Stomach (tissue), 9 donors: ENCODE results near the gene PRUNE2. TPM values are rescaled to one million over a fixed set of nuclear protein-coding genes. Genes with fewer than 3 reads are reported as not detected.
"Not testable (repeated sequence)": the region's sequence is repeated elsewhere in the genome, so short reads cannot be mapped to it uniquely, and the experiment has no call there.

ENCODE experiments used
- DNase-seq, 2 donors: peaks; one replicate each; pipeline versions ENCODE4 v3.0.0 to v3.0.0-alpha.2; 2013 to 2019
- H3K27ac ChIP-seq, 5 donors: fragments of 200-600 bp in 4 of 5; sonication (generic) in 4 of 5; one replicate each; pipeline ENCODE4 v1.5.1; 2013 to 2019; ENCODE audit warnings: mild to moderate bottlenecking in 1 of 5, moderate library complexity in 1 of 5
- H3K27me3 ChIP-seq, 3 donors: fragments of 200-600 bp; sonication (generic); one replicate each; pipeline ENCODE4 v1.5.1; 2017 to 2019; ENCODE audit warnings: mixed run types in 1 of 3
- H3K36me3 ChIP-seq, 4 donors: fragments of 200-600 bp; sonication (generic); 1 replicate in 3 of 4; 2 replicates in 1 of 4; pipeline ENCODE4 v1.5.1; 2016 to 2019
- H3K4me1 ChIP-seq, 4 donors: fragments of 200-600 bp; sonication (generic); one replicate each; pipeline ENCODE4 v1.5.1; 2016 to 2019
- H3K4me3 ChIP-seq, 4 donors: fragments of 200-600 bp; sonication (generic) in 3 of 4; one replicate each; pipeline ENCODE4 v1.5.1; 2016 to 2019; ENCODE audit warnings: mild to moderate bottlenecking in 1 of 4
- H3K9me3 ChIP-seq, 4 donors: fragments of 200-600 bp; sonication (generic); one replicate each; pipeline ENCODE4 v1.5.1; 2016 to 2019
- EP300 ChIP-seq: sonication (generic); formaldehyde crosslinking; IDR thresholded peaks from one replicate; pipeline ENCODE4 v1.6.1; 2017; ENCODE audit warnings: antibody characterized with exemption
- POLR2A ChIP-seq, 4 donors: fragments of 450-650 bp; IDR thresholded peaks; one replicate each; pipeline ENCODE4 v1.6.1; 2016; ENCODE audit warnings: antibody characterized with exemption in 4 of 4, control low read depth in 2 of 4, mild to moderate bottlenecking in 1 of 4, moderate library complexity in 1 of 4
- POLR2AphosphoS5 ChIP-seq, 3 donors: sonication (generic); formaldehyde crosslinking; IDR thresholded peaks; one replicate each; pipeline ENCODE4 v1.6.1; 2016; ENCODE audit warnings: antibody characterized with exemption in 3 of 3
- WGBS, 5 donors: extraction: QIAGEN DNeasy Blood & Tissue Kit in 3 of 5; methylation state at CpG; one replicate each; pipeline versions ENCODE4 v1.1.5 to v1.1.7; 2013 to 2018; 5-methylcytosine and 5-hydroxymethylcytosine counted together
- intact Hi-C: fragments of 100-400 bp; cut with DNase I; formaldehyde crosslinking; loops from one replicate; pipeline ENCODE4 v1.15.1; 2023; ENCODE audit warnings: low total_unique reads
- polyA plus RNA-seq, 3 donors: library from polyadenylated mRNA; stranded (reverse); fragments of 200-250 nt; gene quantifications; one replicate each; pipeline ENCODE4 v1.2.3, GENCODE V29; 2013
- total RNA-seq, 5 donors: library from RNA; depleted of rRNA; stranded (reverse); fragments of >200 nt; gene quantifications; one replicate each; pipeline versions ENCODE4 v1.1.0 to v1.2.3, GENCODE V29; 2014 to 2016
- TF ChIP-seq, protein P1 (sequence below), 7 experiments: fragments of 450-650 bp in 4 of 7; fragments of 200-600 bp in 3 of 7; sonication (generic) in 3 of 7; IDR thresholded peaks; one replicate each; pipeline ENCODE4 v1.5.1; 2016 to 2019; ENCODE audit warnings: antibody characterized with exemption in 7 of 7, control low read depth in 2 of 7, mild to moderate bottlenecking in 1 of 7
- donor health status: healthy with polysubstance abuse.
- donor health status: Bipolar disorder and iron deficiency.
- donor health status: healthy.

Gene PRUNE2
- total and polyA plus RNA-seq, 8 donors, result 2.6 to 311 (median 75.4) TPM

DNA sequence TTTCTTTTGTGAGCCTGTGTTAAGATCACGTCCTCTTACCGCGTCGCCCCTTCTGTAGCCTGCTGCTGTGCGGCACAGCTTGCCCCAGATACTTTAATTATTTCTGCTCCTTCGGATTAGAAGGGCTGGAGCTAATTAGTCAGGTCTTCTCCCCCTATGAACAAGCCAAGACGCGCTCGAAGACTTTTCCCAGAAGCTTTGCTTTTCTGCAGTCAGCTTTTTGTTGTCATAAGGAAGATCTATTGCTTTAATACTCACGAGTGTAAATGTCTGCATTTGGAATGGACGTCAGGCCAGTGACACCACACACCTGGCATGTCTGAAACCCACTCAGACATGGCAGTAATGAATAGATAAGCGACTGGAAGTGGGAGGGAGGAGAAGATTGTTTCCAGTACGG is 37.0 kb downstream of the PRUNE2 start:
- Histone ChIP-seq H3K36me3 (no peaks in the 10 kb centered on the region), H3K4me3 (no peak overlapping the region), H3K4me1 (peaks cover 0 to 28% (median 5%) of the 10 kb centered on the region in 4 donors), H3K27me3 (peaks cover 0 to 18% (median 12%) of the 10 kb centered on the region in 3 donors), H3K9me3 (no peaks in the 10 kb centered on the region), H3K27ac (peak overlapping the region in 3 of 5 donors; percentile 14 to 85 (median 66))
- intact Hi-C loops, result no loop called here
- peak in 1 of 2 donors; percentile 11 for DNase-seq
- WGBS, 5 donors, result 18 to 36% (median 28%) methylated on average over 13 of the region's 13 CpGs
- TF ChIP-seq POLR2A (IDR thresholded peaks at IDR 0.05), result no peak
- no peak for TF ChIP-seq EP300
- TF ChIP-seq, protein P1, sequence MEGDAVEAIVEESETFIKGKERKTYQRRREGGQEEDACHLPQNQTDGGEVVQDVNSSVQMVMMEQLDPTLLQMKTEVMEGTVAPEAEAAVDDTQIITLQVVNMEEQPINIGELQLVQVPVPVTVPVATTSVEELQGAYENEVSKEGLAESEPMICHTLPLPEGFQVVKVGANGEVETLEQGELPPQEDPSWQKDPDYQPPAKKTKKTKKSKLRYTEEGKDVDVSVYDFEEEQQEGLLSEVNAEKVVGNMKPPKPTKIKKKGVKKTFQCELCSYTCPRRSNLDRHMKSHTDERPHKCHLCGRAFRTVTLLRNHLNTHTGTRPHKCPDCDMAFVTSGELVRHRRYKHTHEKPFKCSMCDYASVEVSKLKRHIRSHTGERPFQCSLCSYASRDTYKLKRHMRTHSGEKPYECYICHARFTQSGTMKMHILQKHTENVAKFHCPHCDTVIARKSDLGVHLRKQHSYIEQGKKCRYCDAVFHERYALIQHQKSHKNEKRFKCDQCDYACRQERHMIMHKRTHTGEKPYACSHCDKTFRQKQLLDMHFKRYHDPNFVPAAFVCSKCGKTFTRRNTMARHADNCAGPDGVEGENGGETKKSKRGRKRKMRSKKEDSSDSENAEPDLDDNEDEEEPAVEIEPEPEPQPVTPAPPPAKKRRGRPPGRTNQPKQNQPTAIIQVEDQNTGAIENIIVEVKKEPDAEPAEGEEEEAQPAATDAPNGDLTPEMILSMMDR (IDR thresholded peaks at IDR 0.05), result no peak
- TF ChIP-seq POLR2AphosphoS5 (IDR thresholded peaks at IDR 0.05), result peak in 1 of 3 donors; percentile 18

DNA sequence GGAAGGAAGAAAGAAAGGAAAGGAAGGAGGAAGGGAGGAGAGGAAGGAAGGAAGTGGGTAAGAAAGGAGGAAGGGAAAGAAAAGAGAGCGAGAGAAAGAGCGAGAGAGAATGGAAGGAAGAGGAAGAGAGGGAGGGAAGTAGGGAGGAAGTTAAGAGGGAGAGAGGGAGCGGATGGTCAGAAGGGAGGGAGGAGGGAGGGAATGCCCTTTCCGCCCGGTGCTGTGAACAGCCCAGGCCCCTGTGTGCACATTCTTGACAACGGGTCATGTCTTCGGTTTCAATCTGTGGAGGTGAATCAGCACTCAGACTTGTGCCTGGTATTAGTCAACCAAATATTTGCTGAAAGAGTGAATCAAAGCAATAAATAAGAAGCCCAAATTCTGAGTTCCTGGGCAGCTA is 39.2 kb downstream of the PRUNE2 start:
- Histone ChIP-seq H3K4me3 (no peak overlapping the region), H3K27ac (peak overlapping the region in 3 of 5 donors; percentile 50 to 85 (median 66)), H3K4me1 (peaks cover 0 to 23% (median 5%) of the 10 kb centered on the region in 4 donors), H3K36me3 (no peaks in the 10 kb centered on the region), H3K27me3 (peaks cover 0 to 18% (median 8%) of the 10 kb centered on the region in 3 donors), H3K9me3 (no peaks in the 10 kb centered on the region)
- intact Hi-C loops, result no loop called here
- TF ChIP-seq POLR2AphosphoS5 (IDR thresholded peaks at IDR 0.05), result peak in 2 of 3 donors; percentile 13 to 66
- TF ChIP-seq, protein P1 (IDR thresholded peaks at IDR 0.05), result no peak
- DNase-seq, result no peak
- WGBS, 5 donors, result 28 to 36% (median 32%) methylated on average over 7 of the region's 7 CpGs

DNA sequence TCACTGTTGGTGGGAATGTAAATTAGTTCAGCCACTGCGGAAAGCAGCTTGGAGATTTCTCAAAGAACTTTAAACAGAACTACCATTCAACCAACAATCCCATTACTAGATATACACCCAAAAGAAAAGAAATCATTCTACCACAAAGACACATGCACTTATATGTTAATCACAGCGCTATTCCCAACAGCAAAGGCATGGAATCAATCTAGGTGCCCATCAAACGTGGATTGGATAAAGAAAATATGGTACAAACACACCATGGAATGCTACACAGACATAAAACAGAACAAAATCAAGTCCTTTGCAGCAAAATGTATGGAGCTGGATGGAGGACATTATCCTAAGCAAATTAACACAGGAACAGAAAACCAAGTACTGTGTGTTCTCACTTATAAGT is 42.1 kb downstream of the PRUNE2 start:
- intact Hi-C loops, result no loop called here
- WGBS, 5 donors, result 50 to 65% (median 58%) methylated on average over 3 of the region's 3 CpGs
- TF ChIP-seq, protein P1 (IDR thresholded peaks at IDR 0.05), result no peak
- TF ChIP-seq POLR2A (IDR thresholded peaks at IDR 0.05) (no peak), EP300 (no peak), POLR2AphosphoS5 (IDR thresholded peaks at IDR 0.05) (no peak)
- Histone ChIP-seq H3K9me3 (no peaks in the 10 kb centered on the region), H3K4me3 (no peak overlapping the region), H3K36me3 (peaks cover 0 to 3% (median 0%) of the 10 kb centered on the region in 4 donors), H3K27me3 (peaks cover 0 to 14% (median 1%) of the 10 kb centered on the region in 3 donors), H3K27ac (peak overlapping the region in 2 of 5 donors; percentile 21 to 85), H3K4me1 (peaks cover 0 to 14% (median 5%) of the 10 kb centered on the region in 4 donors)
- DNase-seq, result no peak

DNA sequence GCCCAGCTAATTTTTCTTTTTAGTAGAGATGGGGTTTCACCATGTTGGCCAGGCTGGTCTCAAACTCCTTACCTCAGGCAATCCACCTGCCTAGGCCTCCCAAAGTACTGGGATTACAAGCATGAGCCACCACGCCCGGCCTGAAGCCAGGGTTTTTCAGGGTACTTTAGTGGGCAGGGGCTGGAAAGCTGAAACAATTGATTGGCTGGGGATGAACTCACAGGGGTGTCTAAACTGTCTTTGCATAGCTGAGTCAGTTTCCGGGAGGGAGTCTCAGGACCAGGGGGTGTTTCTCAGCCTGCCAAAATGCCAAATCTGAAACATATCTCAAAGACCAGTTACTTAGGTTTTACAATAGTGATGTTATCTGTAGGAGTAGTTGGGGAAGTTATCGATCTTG is 46.1 kb downstream of the PRUNE2 start:
- Histone ChIP-seq H3K4me1 (no peaks in the 10 kb centered on the region), H3K9me3 (no peaks in the 10 kb centered on the region), H3K36me3 (peaks cover 0 to 3% (median 0%) of the 10 kb centered on the region in 4 donors), H3K4me3 (no peak overlapping the region), H3K27ac (no peak overlapping the region), H3K27me3 (no peaks in the 10 kb centered on the region)
- intact Hi-C loops, result no loop called here
- TF ChIP-seq POLR2AphosphoS5 (IDR thresholded peaks at IDR 0.05) (no peak), POLR2A (IDR thresholded peaks at IDR 0.05) (no peak), EP300 (no peak)
- TF ChIP-seq, protein P1 (IDR thresholded peaks at IDR 0.05), result no peak
- WGBS, 5 donors, result 82 to 90% (median 86%) methylated on average over 4 of the region's 4 CpGs
- no peak for DNase-seq

DNA sequence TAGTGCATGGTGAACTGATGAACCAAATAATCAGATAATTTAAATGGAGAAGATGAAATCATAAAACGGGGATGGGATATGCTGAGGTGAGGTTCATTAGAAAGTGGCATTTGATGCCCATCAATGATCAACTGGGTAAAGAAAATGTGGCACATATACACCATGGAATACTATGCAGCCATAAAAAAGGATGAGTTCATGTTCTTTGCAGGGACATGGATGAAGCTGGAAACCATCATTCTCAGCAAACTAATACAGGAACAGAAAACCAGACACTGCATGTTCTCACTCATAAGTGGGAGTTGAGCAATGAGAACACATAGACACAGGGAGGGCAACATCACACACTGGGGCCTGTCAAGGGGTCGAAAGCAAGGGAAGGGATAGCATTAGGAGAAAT is 47.7 kb downstream of the PRUNE2 start:
- H3K9me3 ChIP-seq, H3K27me3 ChIP-seq, H3K36me3 ChIP-seq, H3K27ac ChIP-seq, H3K4me1 ChIP-seq, H3K4me3 ChIP-seq, DNase-seq, intact Hi-C loops: not testable (repeated sequence)
- WGBS, 5 donors, result 73 to 85% (median 80%) methylated on average over 2 of the region's 2 CpGs
